HEK293T (cell line): ENCODE results near the gene STEAP3.

Source experiments
- CTCF ChIA-PET: fragments of 350-600 bp; formaldehyde crosslinking; extraction: SDS; loops from one replicate; lab custom pipeline; 2021; ENCODE audit warnings: antibody characterized with exemption, inconsistent platforms; lab: Yijun Ruan, JAX
- POLR2A ChIA-PET: fragments of 350-600 bp; formaldehyde crosslinking; extraction: SDS; loops from one replicate; lab custom pipeline; 2020; ENCODE audit warnings: antibody characterized with exemption, inconsistent platforms; lab: Yijun Ruan, JAX
- DNase-seq: peaks from one replicate; pipeline ENCODE4 v3.0.0; 2012; ENCODE audit warnings: mixed read lengths; ENCODE audit errors: extremely low spot score
- ARNT ChIP-seq: fragments of 450-650 bp; IDR thresholded peaks from 2 replicates; pipeline ENCODE4 v1.6.1; 2017; ENCODE audit warnings: mild to moderate bottlenecking
- BHLHE40 ChIP-seq: fragments of 450-650 bp; IDR thresholded peaks from 2 replicates; pipeline ENCODE4 v1.6.1; 2016; ENCODE audit warnings: mild to moderate bottlenecking, moderate library complexity, borderline replicate concordance
- CTBP1 ChIP-seq: fragments of 450-650 bp; IDR thresholded peaks from 2 replicates; pipeline ENCODE4 v1.6.1; 2016; ENCODE audit warnings: borderline replicate concordance
- ELF4 ChIP-seq: fragments of 450-650 bp; IDR thresholded peaks from 2 replicates; pipeline ENCODE4 v1.6.1; 2017; ENCODE audit warnings: antibody characterized with exemption
- FOXA1 ChIP-seq: fragments of 450-650 bp; IDR thresholded peaks from 2 replicates; pipeline ENCODE4 v1.6.1; 2016; ENCODE audit warnings: mild to moderate bottlenecking
- FOXK2 ChIP-seq: fragments of 450-650 bp; IDR thresholded peaks from 2 replicates; pipeline ENCODE4 v1.6.1; 2016; ENCODE audit warnings: mild to moderate bottlenecking
- FOXM1 ChIP-seq: fragments of 450-650 bp; IDR thresholded peaks from 2 replicates; pipeline ENCODE4 v1.6.1; 2017; ENCODE audit warnings: mild to moderate bottlenecking, borderline replicate concordance
- HDGF ChIP-seq: fragments of 450-650 bp; IDR thresholded peaks from 2 replicates; pipeline ENCODE4 v1.6.1; 2017; ENCODE audit warnings: antibody characterized with exemption, borderline replicate concordance
- L3MBTL2 ChIP-seq: fragments of 450-650 bp; conservative IDR thresholded peaks from 2 replicates; pipeline ENCODE4 v1.6.1; 2016; ENCODE audit warnings: mild to moderate bottlenecking
- LEF1 ChIP-seq: fragments of 450-650 bp; IDR thresholded peaks from 2 replicates; pipeline ENCODE4 v1.6.1; 2017; ENCODE audit warnings: mild to moderate bottlenecking, borderline replicate concordance
- NFRKB ChIP-seq: fragments of 450-650 bp; IDR thresholded peaks from 2 replicates; pipeline ENCODE4 v1.6.1; 2016; ENCODE audit warnings: mild to moderate bottlenecking, moderate library complexity
- SP1 ChIP-seq: fragments of 450-650 bp; IDR thresholded peaks from 2 replicates; pipeline ENCODE4 v1.6.1; 2017
- SUZ12 ChIP-seq: fragments of 450-650 bp; IDR thresholded peaks from 2 replicates; pipeline ENCODE4 v1.6.1; 2016; ENCODE audit warnings: mild to moderate bottlenecking
- TARDBP ChIP-seq: fragments of 450-650 bp; IDR thresholded peaks from 2 replicates; pipeline ENCODE4 v1.6.1; 2016
- ZNF384 ChIP-seq: fragments of 450-650 bp; IDR thresholded peaks from 2 replicates; pipeline ENCODE4 v1.6.1; 2016
- TF ChIP-seq, protein P1 (sequence below): fragments of 450-650 bp; IDR thresholded peaks from 2 replicates; pipeline ENCODE4 v1.6.1; 2016

STEAP3 gene

DNA sequence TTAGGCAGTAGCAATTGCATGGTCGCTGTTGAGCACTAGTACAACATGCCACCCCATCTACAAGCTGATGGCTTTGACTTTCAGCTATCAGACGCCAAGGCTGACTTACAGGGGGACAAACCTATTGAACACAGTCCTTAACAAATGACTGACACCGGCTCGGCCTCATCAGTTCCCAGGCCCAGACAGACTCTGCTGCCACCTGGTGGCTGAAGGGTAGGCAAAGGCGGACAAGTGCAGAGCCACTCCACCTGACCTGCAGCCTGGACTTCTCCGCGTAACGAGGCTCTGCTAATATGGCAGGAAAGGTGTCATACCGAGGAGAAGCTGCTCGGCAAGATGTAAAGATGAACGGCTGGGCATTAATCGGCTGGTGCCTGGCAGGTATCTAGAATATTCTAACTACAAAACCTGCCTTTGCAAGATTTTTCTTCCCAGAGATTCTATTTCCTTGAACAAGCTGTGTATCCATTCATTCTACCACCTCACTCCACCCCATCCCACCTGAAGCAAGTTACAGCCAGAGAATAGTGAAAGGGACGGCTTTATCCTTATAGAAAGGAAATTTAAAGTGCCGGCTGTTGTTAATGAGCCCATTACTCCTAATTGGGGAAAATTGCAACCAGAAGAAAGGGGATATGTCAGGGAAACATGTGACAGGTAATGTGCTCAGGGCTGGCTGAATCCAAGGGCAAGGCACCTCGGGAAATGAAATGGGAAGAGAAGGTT is 67.4 kb downstream of the STEAP3 start:
- peak; percentile 44 for DNase-seq
- POLR2A ChIA-PET = no interaction called here
- TF ChIP-seq ARNT = no peak
- TF ChIP-seq, protein P1, sequence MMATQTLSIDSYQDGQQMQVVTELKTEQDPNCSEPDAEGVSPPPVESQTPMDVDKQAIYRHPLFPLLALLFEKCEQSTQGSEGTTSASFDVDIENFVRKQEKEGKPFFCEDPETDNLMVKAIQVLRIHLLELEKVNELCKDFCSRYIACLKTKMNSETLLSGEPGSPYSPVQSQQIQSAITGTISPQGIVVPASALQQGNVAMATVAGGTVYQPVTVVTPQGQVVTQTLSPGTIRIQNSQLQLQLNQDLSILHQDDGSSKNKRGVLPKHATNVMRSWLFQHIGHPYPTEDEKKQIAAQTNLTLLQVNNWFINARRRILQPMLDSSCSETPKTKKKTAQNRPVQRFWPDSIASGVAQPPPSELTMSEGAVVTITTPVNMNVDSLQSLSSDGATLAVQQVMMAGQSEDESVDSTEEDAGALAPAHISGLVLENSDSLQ = peak; percentile 80
- CTCF ChIA-PET = interaction anchor here (0.6 to 1.6 kb wide), 4 partner anchors 11 to 57 kb away, joined by 3 to 4 read pairs (median 4); no protein-coding TSS in a partner anchor

DNA sequence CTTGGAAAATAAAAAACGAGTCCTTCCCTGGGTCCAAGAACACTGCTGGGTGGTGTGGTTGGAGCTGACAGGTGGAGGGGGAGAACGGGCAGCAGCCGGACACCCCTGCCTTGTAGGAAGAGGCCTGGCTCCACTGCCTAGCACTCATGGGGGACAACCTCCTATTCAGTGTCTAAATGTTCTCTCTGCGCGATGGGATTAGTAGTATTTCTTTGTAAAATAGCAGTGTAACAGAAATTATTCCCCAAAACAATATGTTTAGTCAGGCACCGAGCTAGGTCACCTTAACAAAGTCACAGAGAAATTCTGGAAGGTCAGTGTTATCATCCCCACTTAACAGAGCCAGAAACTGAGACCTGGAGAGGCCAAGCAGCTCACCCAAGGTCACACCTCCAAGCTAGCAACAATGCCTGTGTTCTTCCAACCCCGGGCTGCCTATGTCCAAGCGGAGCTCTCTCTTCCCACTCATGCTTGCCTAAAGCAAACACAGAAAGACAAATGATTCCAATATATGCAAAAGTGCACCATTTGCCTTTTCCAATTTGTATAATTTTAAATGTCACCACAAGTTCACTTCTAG is 68.0 kb downstream of the STEAP3 start:
- ChIA-PET POLR2A (no interaction called here), CTCF (interaction anchor here (0.6 to 1.6 kb wide), 6 partner anchors 10 to 80 kb away, joined by 3 to 4 read pairs (median 3); no protein-coding TSS in a partner anchor)
- TF ChIP-seq ZNF384 (no peak), HDGF (no peak), L3MBTL2 (no peak), FOXA1 (no peak), SP1 (no peak), ARNT (no peak), FOXM1 (no peak), TARDBP (no peak), LEF1 (no peak), ELF4 (no peak)
- TF ChIP-seq, protein P1 = no peak
- no peak for DNase-seq

DNA sequence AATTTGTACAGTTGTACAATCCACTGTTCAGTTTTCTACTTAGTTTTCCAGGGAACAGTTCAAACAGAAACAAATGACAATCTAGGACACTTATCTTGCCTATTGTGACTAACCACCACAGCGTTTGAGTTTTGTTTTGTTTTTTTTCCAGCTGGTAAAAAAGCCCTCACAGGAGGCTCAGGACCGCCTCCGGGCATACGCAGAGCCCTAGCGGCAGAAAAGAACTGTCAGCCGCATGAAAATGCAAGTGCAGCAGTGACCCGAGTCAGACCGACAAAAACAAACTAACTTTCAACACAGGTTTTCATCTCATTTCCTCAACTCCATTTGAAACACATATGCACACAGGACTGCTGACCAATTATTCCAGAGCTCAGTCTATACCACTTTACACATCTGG is 68.6 kb downstream of the STEAP3 start:
- POLR2A ChIA-PET = no interaction called here
- CTCF ChIA-PET = interaction anchor here (0.7 to 1.2 kb wide), 4 partner anchors 12 to 80 kb away, joined by 3 to 4 read pairs (median 3); no protein-coding TSS in a partner anchor
- TF ChIP-seq TARDBP (no peak), FOXK2 (no peak), L3MBTL2 (no peak), ELF4 (no peak), LEF1 (no peak), ARNT (no peak), SUZ12 (no peak), FOXA1 (no peak), BHLHE40 (no peak), SP1 (no peak)
- DNase-seq = peak; percentile 32

DNA sequence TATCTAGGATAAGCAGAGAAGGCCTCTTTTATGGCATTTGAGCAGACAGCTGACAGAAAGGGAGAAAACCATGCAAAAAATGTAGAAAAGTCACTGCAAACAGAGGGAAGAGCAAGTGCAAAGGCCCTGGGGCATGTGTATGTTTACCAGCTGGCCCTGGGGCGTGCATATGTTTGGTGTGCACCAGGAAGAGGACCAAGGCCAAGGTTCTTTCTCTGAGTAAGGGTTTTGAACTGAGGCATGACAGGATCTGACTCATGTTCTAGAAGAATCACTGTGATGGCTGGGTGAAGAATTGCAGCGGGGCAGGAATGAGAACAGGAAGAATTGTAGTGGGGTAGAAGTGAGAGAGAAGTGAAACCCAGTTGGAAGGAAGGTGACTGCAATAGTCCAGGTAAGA is 69.6 kb downstream of the STEAP3 start:
- no peak for DNase-seq
- no peak for TF ChIP-seq FOXA1
- no peak for TF ChIP-seq NFRKB
- TF ChIP-seq ELF4 = no peak
- TF ChIP-seq HDGF = no peak
- TF ChIP-seq CTBP1 = no peak
- no peak for TF ChIP-seq LEF1
- TF ChIP-seq ARNT = no peak
- ChIA-PET CTCF (no interaction called here), POLR2A (no interaction called here)

DNA sequence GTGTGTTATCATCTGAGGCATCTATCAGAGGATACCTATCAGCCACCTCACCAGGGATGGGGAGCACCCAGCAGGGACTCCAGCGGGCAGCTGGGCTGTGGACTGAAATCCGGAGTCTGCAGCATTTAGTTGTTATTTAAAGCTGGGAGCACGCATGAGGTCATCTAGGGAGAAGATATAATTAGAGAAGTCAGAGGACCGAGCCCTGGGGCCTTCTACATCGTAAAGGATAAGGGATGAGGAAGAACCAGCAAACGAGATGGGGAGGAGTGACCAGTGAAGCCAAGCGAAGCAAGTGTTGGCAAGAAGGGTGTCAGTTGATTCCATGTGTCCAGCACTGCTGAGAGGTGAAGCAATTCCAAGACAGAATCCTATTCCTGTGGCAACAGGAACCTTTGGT is 70.3 kb downstream of the STEAP3 start:
- ChIA-PET POLR2A (interaction anchor here (1.4 kb wide), 1 partner anchor 10 kb away, joined by 5 read pairs; no protein-coding TSS in a partner anchor), CTCF (no interaction called here)
- no peak for DNase-seq
- TF ChIP-seq FOXK2 (no peak), HDGF (no peak), LEF1 (no peak), L3MBTL2 (no peak), ARNT (no peak), TARDBP (no peak), CTBP1 (no peak), FOXA1 (no peak)
- TF ChIP-seq, protein P1 = no peak

DNA sequence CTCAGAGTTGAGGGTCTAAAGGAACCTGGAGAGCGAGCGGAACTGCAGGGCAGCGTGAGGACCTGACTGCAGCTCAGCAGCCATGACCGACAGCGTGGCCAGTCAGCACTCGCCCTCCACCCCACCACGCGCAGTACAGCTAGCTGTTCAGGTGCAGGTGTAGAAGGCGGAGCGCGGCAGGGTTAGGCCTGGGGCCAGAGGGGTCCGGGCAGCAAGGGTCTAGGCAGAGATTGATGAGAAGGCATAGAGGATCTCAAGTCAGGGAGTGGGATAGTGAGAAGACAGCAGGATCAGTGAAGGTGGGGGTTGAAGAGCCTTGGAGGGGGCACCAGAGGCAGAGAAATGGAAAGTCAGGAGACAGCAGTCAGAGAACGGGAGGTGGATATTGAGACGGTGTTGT is 71.0 kb downstream of the STEAP3 start:
- TF ChIP-seq L3MBTL2 (no peak), ARNT (no peak), NFRKB (no peak), LEF1 (no peak), BHLHE40 (no peak), SUZ12 (no peak), ZNF384 (no peak), HDGF (no peak), ELF4 (no peak), FOXM1 (no peak), TARDBP (no peak), FOXA1 (no peak), CTBP1 (no peak), SP1 (no peak), FOXK2 (no peak)
- TF ChIP-seq, protein P1 = no peak
- CTCF ChIA-PET = no interaction called here
- POLR2A ChIA-PET = interaction anchor here (1.4 kb wide), 1 partner anchor 9 kb away, joined by 5 read pairs; no protein-coding TSS in a partner anchor
- no peak for DNase-seq
